Measurements from ENCODE around the gene TGFBI. TPM values are rescaled to one million over a fixed set of nuclear protein-coding genes. Genes with fewer than 3 reads are reported as not detected.

The TGFBI gene
- total RNA-seq, 4 donors from 2014 or later, result 7.3 to 63.5 (median 33.3) TPM

DNA sequence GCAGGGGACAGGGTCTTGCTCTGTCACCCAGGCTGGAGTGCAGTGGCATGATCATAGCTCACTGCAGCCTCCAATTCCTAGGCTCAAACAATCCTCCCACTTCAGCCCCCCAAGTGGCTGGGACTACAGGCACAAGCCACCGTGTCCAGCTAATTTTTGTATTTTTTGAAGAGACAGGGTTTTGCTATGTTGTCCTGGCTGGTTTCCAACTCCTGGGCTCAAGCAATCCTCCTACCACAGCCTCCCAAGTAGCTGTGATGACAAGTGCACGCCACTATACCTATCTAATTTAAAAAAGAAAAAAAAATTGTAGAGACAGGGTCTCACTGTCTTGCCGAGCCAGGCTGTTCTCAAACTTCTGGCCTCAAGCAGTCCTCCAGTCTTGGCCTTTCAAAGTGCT, 42.4 kb upstream of the TGFBI start:
- Histone ChIP-seq H3K27me3 (peaks cover 0 to 11% (median 0%) of the 10 kb centered on the region in 4 donors), H3K27ac (peak overlapping the region in 3 of 4 donors; percentile 9 to 55 (median 34)), H3K4me3 (no peak overlapping the region), H3K4me1 (peaks cover 0 to 10% (median 3%) of the 10 kb centered on the region in 3 donors), H3K9me3 (no peaks in the 10 kb centered on the region), H3K36me3 (no peaks in the 10 kb centered on the region)
- no peak for DNase-seq
- WGBS, 2 donors, result 73 to 76% methylated on average over 3 of the region's 3 CpGs
- TF ChIP-seq CTCF (IDR thresholded peaks at IDR 0.05) (no peak), POLR2A (IDR thresholded peaks at IDR 0.05) (no peak)
- intact Hi-C loops (cut with DNase I), result no loop called here

- no peak for DNase-seq
- H3K4me3 ChIP-seq, result no peak overlapping the region
- WGBS, 2 donors, result 59 to 61% methylated on average over 3 of the region's 3 CpGs
- intact Hi-C loops (cut with DNase I), result no loop called here
- no peaks in the 10 kb centered on the region for H3K36me3 ChIP-seq
- peaks cover 0 to 10% (median 3%) of the 10 kb centered on the region in 3 donors for H3K4me1 ChIP-seq
- peaks cover 0 to 11% (median 0%) of the 10 kb centered on the region in 4 donors for H3K27me3 ChIP-seq
- TF ChIP-seq POLR2A (IDR thresholded peaks at IDR 0.05) (no peak), CTCF (IDR thresholded peaks at IDR 0.05) (no peak)
- no peaks in the 10 kb centered on the region for H3K9me3 ChIP-seq
- H3K27ac ChIP-seq, result peak overlapping the region in 3 of 4 donors; percentile 9 to 55 (median 47)
Observed at GRCh38 chr5:135986891-135987401, 41.8 kb upstream of the TGFBI start.

DNA sequence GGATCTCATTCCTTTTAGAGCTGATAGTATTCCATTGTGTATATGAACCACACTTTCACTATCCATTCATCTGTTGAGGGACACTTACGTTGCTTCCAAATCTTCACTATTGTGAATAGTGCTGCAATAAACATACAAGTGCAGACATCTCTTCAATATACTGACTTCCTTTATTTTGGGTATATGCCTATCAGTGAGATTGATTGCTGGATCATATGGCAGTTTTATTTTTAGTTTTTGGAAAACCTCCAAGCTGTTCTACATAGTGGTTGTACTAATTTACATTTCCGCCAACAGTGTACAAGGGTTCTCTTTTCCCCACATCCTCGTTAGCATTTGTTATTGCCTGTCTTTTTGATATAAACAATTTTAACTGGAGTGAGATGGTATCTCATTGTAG, 40.2 kb upstream of the TGFBI start:
- no peak overlapping the region for H3K27ac ChIP-seq

GRCh38 chr5:135989686-135990085, 39.1 kb upstream of the TGFBI start:
- Histone ChIP-seq H3K4me1 (peaks cover 0 to 17% (median 13%) of the 10 kb centered on the region in 3 donors), H3K27me3 (peaks cover 0 to 11% (median 0%) of the 10 kb centered on the region in 4 donors), H3K9me3 (no peaks in the 10 kb centered on the region), H3K36me3 (no peaks in the 10 kb centered on the region), H3K4me3 (no peak overlapping the region), H3K27ac (no peak overlapping the region)
- no peak for TF ChIP-seq CTCF (IDR thresholded peaks at IDR 0.05)
- WGBS, 2 donors, result 67 to 76% methylated on average over 7 of the region's 7 CpGs
- intact Hi-C loops (cut with DNase I), result no loop called here
- DNase-seq, result no peak

More for the DNA sequence above, 40.2 kb upstream of the TGFBI start:
- Histone ChIP-seq H3K9me3 (no peaks in the 10 kb centered on the region), H3K4me3 (no peak overlapping the region), H3K36me3 (no peaks in the 10 kb centered on the region), H3K27me3 (peaks cover 0 to 11% (median 0%) of the 10 kb centered on the region in 4 donors), H3K4me1 (peaks cover 0 to 10% (median 3%) of the 10 kb centered on the region in 3 donors)
- 79 to 81% methylated on average over 3 of the region's 3 CpGs for WGBS, 2 donors
- intact Hi-C loops (cut with DNase I), result no loop called here
- no peak for TF ChIP-seq CTCF (IDR thresholded peaks at IDR 0.05)
- no peak for TF ChIP-seq POLR2A (IDR thresholded peaks at IDR 0.05)
- no peak for DNase-seq

DNA sequence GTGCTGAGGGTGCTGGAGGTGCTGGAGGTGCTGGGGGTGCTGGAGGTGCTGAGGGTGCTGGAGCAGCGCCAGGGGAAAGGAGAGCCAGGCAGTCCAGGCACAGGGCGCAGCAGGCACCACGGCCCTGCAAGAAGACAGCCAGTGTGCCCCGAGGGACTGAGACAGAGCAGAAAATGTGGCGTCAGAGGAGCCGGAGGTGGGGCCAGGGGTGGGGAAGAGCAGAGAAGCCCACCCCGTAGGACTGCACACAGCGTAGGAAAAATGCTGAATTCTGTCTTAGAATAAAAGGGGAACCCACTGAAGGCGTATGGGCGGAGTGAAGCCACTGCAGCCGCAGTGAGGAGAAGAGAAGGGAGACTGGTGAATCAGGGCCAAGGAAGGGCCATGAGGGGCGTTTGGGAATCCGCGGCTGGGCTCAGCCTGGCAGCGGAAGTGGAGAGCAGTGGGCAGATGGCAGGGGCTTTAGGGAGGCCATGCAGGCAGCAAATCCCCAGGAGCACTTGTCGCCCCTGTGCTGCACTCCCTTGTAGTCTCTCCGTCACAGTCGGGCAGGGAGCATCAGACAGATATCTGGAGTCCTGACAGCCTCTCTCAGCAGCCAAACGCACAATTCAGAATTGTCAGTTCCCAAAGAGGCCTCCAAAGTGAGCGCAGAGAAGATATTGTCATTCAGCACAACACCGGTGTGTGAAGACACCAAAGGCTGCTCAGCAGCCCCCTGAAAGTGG, 38.1 kb upstream of the TGFBI start:
- Histone ChIP-seq H3K27ac (peak overlapping the region in 1 of 4 donors; percentile 11), H3K36me3 (no peaks in the 10 kb centered on the region), H3K27me3 (peaks cover 0 to 11% (median 0%) of the 10 kb centered on the region in 4 donors), H3K4me1 (peaks cover 0 to 20% (median 14%) of the 10 kb centered on the region in 3 donors), H3K9me3 (no peaks in the 10 kb centered on the region), H3K4me3 (no peak overlapping the region)
- intact Hi-C loops (cut with DNase I), result no loop called here
- WGBS, 2 donors, result 66 to 82% methylated on average over 19 to 20 of the region's 21 CpGs
- TF ChIP-seq CTCF (IDR thresholded peaks at IDR 0.05) (no peak), POLR2A (IDR thresholded peaks at IDR 0.05) (no peak)
- DNase-seq, result no peak

Data from esophagus squamous epithelium (tissue), 5 donors.